UCSD-AML1 (cell line): ENCODE measurements around the gene C1QTNF7.

Experiments used
- DNase-seq: peaks from one replicate; lab custom pipeline; 2025; ENCODE audit not compliant: unreplicated experiment; lab: John Stamatoyannopoulos, UW

The C1QTNF7 gene, protein sequence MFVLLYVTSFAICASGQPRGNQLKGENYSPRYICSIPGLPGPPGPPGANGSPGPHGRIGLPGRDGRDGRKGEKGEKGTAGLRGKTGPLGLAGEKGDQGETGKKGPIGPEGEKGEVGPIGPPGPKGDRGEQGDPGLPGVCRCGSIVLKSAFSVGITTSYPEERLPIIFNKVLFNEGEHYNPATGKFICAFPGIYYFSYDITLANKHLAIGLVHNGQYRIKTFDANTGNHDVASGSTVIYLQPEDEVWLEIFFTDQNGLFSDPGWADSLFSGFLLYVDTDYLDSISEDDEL

DNA sequence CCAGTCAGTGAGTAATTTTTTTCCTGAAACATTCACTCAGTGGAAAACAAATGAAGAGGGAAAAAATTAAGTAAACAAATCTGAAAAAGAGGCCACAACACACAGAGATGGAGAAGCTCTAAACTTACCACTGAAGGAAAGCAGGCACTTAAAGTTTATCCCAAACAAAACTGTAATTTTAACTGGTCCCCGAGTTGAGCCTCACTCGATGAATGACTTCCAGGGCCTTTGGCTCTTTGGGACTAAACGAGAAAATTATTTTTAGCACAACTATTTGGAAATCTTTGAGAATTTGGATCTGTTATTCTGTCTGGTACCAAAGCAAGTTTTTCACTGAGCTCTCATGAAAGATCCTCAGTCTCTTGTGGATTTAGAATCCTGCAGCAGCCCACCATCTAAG, at the start of gene C1QTNF7:
Gene C1QTNF7, plus strand, starts transcription at position 333 of the 400 bp plus-strand sequence. CDS start 7,711 bp downstream, outside the sequence.
- DNase-seq, result no peak

DNA sequence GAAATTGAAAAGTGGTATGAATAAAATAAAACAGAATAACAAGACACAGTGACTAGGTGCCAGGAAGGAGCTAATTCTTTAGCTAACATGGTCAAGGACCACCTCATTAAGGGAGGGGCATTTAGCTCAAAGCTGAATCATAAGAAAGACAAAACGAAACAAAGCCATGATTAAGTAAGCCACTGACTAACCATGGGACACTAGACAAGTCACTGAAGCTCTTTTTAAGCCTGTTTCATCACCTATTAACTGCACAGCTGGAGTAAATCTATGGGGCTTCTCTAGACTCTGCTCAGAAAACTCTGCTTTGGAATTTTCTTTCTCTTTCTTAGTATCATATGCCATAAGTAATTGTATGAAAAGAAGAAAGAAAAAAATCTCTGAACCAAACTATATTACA, 49.8 kb upstream of the C1QTNF7 start:
- no peak for DNase-seq

GRCh38 chr4:15378493-15378892, 49.3 kb upstream of the C1QTNF7 start:
- no peak for DNase-seq

- DNase-seq, result no peak
Measured at GRCh38 chr4:15381806-15382338, 46.0 kb upstream of the C1QTNF7 start.

- DNase-seq, result no peak
Measured at GRCh38 chr4:15382669-15383273, 45.1 kb upstream of the C1QTNF7 start.

DNA sequence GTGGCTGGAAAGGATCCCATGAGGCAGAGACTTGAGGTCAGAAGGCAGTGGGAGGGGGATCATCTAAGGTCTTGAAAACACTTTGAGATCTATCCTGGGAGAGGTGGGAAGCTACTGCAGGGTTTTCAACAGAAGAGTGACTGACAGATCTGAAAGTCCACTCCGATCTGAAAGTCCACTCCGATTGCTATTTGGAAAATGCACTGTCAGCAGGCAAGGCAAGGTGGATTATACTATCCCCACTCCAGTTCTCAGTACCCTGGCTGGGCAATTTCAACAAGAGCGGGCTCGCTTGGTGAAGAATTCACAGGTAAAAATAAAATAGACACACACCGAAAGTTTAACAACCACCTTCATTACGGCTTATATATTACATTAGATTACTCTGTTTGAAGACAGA, 42.3 kb upstream of the C1QTNF7 start:
- no peak for DNase-seq

DNA sequence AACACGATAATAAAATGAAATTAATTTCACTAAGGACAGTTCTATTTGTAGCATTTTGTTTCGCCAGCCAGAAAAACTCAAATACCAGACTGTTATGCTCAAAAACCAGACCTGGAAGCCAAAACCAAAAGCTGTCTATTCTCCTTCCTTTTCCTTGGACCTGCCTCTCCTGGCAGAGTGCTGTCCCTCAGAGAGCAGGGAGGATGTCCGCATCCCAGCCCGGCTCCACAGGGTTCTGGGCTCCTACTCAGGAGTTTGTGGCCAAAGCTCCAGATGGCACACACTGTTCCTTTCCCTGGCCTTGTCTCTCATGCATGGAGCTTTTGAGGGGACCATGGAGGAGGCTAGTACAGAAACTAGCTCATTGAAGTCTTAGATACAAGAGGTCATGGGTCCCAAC, 41.9 kb upstream of the C1QTNF7 start:
- DNase-seq, result no peak

DNA sequence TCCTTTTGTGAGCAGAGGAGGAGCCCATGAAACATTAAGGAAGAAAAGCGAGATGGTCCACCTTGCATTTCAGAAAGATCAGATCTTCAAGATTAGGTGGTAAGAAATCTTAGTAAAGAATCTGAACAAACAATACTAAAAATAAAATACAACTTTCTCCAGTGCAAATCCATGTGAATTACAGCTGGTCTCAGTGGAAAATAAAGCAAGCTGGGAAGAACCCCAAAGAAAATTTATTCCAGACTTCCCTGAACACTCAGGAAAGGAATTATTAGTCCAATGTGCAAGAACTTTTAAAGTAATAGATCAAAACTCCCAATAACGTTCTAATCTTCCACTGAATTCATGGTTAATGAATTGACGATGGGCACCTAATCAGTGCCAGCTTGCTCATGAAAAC, 37.3 kb upstream of the C1QTNF7 start:
- DNase-seq, result no peak

GRCh38 chr4:15392053-15392805, 35.6 kb upstream of the C1QTNF7 start:
- no peak for DNase-seq

DNA sequence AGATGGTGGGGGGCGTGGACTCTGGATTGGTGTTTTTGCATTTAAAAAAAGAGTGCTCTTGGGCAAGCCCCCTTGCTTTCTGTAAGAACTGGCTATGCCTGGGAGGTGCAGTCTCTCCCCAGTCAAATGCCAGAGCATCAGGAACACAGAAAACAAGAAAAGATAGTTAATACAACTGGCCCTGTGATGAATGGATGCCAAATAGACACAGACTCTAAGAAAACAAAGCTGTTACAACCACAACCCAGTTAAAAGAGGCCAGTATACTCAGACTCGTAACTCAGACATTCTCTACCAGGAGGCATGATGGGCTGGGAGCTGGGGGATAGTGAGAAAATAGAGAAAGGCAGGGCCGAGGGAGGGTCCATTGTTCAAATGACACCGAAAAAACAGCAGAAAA, 32.5 kb upstream of the C1QTNF7 start:
- DNase-seq, result no peak

- peak; percentile 34 for DNase-seq
Measured at GRCh38 chr4:15396157-15396800, 31.6 kb upstream of the C1QTNF7 start.

DNA sequence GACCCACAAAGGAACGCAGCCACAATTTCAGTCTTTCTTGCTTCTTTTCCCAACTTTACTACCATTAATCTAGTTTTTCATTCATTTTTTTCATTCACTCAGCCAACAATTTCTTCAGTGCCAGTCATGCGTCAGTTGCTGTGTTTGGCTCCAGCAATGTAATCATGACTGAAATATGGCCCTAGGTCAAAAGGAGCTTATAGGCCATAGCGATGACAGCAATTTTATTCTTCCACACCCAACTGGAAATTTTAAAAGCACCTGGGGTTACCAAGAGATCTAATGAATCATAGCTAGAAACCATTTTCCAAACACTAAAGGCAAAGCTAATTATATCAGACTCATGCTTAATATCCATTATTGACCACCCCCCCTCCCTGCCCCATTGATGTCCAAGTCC, 29.8 kb upstream of the C1QTNF7 start:
- DNase-seq, result no peak

DNA sequence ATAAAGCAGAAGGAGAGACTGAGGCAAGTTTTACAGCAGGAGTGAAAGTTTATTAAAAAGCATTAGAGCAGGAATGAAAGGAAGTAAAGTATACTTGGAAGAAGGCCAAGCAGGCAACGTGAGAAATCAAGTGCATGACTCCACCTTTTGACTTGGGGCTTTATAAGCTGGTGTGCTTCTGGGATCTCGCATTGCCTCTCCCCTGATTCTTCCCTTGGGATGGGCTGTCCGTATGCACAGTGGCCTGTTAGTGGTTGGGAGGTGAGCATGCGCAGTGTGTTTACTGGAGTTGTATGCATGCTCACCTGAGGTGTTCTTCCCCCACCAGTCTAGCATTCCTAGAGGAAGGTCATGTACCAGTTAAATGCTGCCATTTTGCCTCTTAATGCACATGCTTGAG, 29.1 kb upstream of the C1QTNF7 start:
- DNase-seq, result no peak

GRCh38 chr4:15400226-15400625, 27.6 kb upstream of the C1QTNF7 start:
- DNase-seq, result no peak

DNA sequence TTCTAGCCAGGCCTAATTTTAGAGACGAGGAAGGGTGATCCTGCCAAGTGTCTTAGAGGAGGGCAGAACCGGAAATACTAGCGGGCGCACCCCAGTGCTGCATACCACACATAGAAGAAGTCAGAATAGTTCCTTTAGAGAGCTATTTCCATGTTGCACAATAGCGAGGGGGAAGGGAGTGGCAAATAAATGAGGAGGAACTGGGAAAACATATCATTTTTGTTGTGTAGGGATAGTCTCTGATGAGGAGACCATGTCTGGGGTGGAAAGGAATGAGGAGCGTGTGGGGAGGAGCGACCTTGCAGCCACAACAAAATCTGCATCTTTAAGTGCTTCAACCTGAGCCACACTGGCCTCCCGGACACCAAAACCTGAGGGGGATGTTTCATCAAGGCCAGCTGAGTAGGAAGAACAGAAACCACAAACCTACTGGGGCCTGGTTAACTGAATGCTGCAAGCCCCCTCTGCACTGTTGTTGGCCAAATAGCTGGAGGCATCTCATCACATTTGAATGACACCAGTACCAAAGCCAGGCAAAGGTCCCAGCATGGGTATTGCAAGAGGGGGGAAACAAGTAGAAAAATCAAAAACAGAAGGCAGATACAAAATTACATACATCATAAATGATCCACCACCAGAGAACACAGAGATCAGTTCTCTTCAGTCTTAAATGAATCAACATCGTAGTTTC, 26.7 kb upstream of the C1QTNF7 start:
- peak; percentile 61 for DNase-seq

DNA sequence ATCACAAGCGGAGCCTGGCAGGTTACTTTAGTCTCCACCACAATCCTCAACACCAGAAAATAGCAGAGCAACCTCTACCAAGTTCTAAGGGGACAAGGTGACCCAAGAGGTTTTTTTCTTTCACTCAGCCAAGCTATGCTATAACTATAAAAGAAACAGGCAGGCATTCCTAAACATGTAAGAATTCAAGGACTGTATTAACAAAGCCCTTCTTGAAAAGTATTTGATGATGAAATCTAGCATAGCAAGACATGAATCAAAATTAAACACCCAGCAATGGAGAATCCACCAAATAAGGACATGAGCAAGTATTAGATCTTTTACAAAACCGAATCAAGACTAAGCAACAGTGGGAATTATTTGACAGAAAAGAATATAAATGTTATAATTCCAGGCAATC, 25.7 kb upstream of the C1QTNF7 start:
- DNase-seq, result no peak

DNA sequence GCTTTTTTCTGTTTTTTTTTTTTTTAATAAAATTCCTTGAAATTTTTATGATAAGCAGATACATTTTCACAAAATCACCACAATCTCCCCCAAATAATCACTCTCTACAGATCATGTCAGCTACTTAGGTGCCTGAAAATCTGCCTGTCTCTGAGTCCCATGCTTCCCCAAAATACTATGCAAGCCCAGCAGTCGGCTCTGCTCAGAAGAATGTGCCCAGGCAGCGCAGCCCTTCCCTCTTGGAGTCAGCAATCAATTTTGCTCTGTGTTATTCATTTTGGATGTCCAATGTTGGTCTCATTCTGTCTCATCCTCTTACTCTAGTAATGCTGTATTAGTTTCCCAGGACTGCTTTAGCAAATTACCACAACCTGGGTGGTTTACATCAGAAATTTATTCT, 24.9 kb upstream of the C1QTNF7 start:
- DNase-seq, result no peak

GRCh38 chr4:15405018-15405417, 22.8 kb upstream of the C1QTNF7 start:
- no peak for DNase-seq

GRCh38 chr4:15410750-15411149, 17.1 kb upstream of the C1QTNF7 start:
- DNase-seq, result no peak

GRCh38 chr4:15412461-15412860, 15.4 kb upstream of the C1QTNF7 start:
- no peak for DNase-seq
